Choroid plexus epithelial cell (primary cell): ENCODE measurements around the gene AMBRA1.

Source experiments
- DNase-seq: peaks from one replicate; pipeline ENCODE4 v3.0.0-alpha.2; 2010; ENCODE audit warnings: low read depth
- H3K4me3 ChIP-seq: 2 replicates; pipeline ENCODE4 v1.5.1; 2011; ENCODE audit warnings: low read depth, mild to moderate bottlenecking, control low read depth, low read length, moderate library complexity
- TF ChIP-seq, protein P1 (sequence below): conservative IDR thresholded peaks from 2 replicates; pipeline ENCODE4 v1.5.1; 2011; ENCODE audit warnings: low read depth, mild to moderate bottlenecking, control low read depth, inconsistent platforms, low read length, moderate library complexity

AMBRA1 gene

DNA sequence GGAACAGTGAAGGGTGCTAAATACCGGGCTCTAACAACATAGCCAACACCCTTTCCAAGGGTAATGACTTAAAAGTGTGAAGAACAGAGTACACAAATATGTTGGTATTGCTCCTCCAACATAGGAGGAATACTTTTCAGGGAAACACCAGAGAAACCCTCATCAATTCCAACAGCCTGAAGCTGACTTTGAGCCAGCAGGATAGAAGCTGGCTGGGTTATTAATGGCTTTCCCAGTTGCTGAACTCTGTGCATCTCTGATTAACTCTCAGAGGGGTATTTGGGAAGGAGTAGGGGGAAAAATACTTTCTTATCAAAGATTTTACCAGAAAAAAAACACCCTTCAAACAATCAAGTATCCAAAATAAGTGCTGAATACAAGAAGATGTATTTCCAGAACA, 95.6 kb downstream of the AMBRA1 start:
- H3K4me3 ChIP-seq, result no peak overlapping the region
- DNase-seq, result no peak
- TF ChIP-seq, protein P1, sequence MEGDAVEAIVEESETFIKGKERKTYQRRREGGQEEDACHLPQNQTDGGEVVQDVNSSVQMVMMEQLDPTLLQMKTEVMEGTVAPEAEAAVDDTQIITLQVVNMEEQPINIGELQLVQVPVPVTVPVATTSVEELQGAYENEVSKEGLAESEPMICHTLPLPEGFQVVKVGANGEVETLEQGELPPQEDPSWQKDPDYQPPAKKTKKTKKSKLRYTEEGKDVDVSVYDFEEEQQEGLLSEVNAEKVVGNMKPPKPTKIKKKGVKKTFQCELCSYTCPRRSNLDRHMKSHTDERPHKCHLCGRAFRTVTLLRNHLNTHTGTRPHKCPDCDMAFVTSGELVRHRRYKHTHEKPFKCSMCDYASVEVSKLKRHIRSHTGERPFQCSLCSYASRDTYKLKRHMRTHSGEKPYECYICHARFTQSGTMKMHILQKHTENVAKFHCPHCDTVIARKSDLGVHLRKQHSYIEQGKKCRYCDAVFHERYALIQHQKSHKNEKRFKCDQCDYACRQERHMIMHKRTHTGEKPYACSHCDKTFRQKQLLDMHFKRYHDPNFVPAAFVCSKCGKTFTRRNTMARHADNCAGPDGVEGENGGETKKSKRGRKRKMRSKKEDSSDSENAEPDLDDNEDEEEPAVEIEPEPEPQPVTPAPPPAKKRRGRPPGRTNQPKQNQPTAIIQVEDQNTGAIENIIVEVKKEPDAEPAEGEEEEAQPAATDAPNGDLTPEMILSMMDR, result no peak

DNA sequence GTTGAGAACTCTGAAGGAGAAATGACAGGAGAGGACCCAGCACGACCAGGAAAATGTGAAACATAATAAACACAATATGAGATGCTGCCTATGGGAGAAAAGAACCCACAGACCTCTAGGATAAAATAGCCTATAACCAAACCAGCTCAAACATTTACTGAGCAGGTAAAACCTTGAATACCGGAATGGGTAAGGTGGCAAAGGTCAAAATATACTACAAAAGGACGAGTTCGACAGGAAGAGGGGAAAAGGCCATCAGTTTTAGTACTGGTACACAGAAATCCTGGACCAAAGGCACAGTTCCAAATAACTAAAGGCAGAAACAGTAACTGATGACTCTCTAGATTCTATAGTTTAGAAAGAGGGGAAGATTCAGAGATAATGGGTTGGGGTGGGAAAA, 96.3 kb downstream of the AMBRA1 start:
- no peak overlapping the region for H3K4me3 ChIP-seq
- DNase-seq, result no peak
- TF ChIP-seq, protein P1, result no peak

DNA sequence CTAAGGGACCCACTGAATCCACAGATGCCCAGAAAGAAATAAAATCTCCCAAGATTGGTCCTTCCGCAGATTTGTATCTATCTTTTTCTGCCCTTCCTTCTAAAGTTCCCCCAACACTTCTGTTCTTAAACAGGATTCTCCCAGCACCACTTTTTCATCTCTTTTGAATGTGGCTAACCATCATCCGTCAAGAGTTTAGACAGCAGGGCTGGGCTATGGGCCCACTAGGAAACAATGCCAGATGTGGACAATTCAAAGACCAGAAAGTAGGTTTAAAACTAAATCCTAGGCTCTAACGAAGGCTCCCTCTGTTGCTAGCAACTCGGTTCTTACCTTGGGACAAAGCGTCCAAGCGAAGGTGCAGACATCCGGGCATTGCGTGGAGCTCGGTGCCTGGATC, 100.0 kb downstream of the AMBRA1 start:
- TF ChIP-seq, protein P1, result no peak
- no peak for DNase-seq
- no peak overlapping the region for H3K4me3 ChIP-seq

DNA sequence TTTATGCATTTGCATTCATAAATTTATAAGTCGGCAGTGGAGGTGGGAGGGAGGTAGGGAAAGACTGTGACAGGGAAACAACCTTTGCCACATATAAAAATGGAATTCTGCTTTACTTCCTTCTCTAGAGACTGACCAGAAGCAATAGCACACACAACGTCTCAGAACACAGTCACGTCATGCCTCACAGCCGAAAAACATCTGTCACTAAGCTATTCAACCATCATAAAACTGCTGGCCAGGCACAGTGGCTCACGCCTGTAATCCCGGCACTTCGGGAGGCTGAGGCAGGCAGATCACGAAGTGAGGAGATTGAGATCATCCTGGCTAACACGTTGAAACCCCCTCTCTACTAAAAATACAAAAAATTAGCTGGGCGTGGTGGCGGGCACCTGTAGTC, 101.3 kb downstream of the AMBRA1 start:
- no peak overlapping the region for H3K4me3 ChIP-seq
- TF ChIP-seq, protein P1, result no peak

DNA sequence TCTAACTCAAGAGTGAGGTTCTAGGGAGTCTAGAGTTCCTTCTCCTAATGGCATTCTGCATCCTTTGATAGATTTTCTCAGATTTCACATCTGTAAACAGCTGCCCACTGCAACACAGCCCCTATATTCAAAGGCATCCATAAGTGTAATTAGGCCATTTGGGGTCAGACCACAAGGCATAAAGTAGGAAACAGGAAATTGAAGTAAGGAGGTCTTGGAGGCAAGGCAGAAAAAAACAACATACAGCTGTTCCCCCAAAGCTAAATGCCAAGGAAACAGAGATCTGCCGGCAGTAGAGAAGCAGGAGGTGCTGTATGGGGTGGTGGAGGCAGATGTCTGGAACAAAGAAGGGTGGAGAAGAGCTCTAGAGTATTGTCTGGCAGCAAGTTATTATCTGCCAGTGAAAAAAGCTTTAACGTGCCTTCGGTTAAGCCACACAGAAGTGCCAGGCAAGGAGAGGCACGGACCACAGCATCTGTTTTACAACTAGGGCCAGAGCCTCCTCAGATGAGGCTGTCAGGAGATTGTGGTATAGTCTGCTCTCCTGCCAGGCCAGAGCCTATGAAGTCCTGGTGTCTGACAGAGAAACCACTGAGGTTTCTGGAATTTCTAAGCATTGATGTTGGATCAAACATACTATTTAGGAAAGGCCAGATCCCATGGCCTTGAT, 102.0 kb downstream of the AMBRA1 start:
- H3K4me3 ChIP-seq, result no peak overlapping the region
- TF ChIP-seq, protein P1, result no peak
- DNase-seq, result peak; percentile 21

More for the DNA sequence above, 101.3 kb downstream of the AMBRA1 start:
- no peak for DNase-seq

DNA sequence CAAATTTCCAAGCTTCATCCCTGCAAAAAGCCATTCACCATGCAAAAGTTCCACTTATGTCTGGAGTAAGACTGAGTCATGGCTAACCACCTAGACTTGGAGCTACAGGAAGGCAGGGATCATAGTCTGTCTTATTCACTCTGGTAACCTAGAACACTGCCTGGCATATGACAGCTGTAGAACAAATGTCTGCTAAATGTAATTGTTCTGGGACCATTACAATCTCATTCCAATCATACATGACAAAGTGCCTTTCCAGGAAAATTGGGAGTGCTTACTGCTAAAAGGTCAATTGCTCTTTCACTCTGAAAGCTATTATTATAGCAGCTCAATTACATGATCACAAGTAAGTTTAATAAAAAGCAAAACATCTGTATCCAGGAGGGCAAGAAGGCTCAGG, 103.2 kb downstream of the AMBRA1 start:
- DNase-seq, result peak; percentile 18
- no peak overlapping the region for H3K4me3 ChIP-seq
- TF ChIP-seq, protein P1, result no peak
